Measurements from ENCODE around the gene IRF6. TPM values are rescaled to one million over a fixed set of nuclear protein-coding genes. Genes with fewer than 3 reads are reported as not detected.

Gene IRF6
- total and polyA plus RNA-seq, 8 donors, result 7.7 to 36.8 (median 19.7) TPM

DNA sequence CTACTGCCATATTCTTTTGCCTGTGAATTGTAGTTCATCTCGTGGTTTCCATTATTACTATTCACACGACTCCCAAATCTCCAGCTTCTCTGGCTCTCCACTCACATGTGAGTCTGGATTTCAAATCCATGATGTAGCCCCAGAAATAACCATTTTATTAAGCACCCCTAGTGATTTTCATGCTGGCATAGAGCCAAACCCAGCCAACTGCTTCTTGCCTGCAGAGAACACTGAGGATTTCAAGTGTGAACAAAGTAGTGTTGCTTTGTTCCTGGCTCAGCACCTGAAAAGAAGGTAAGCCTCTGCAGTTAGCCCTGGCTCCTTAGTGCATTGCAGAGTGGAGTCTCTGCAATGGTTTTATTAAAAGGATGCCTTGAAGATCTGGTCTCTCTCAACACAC, 47.7 kb upstream of the IRF6 start:
- H3K27me3 ChIP-seq, result no peaks in the 10 kb centered on the region
- H3K4me1 ChIP-seq, result no peaks in the 10 kb centered on the region
- DNase-seq, result no peak
- ATAC-seq, result no peak
- 92 to 96% methylated on average over 2 of the region's 2 CpGs for WGBS, 2 donors
- no peak overlapping the region for H3K27ac ChIP-seq
- TF ChIP-seq, protein P1, sequence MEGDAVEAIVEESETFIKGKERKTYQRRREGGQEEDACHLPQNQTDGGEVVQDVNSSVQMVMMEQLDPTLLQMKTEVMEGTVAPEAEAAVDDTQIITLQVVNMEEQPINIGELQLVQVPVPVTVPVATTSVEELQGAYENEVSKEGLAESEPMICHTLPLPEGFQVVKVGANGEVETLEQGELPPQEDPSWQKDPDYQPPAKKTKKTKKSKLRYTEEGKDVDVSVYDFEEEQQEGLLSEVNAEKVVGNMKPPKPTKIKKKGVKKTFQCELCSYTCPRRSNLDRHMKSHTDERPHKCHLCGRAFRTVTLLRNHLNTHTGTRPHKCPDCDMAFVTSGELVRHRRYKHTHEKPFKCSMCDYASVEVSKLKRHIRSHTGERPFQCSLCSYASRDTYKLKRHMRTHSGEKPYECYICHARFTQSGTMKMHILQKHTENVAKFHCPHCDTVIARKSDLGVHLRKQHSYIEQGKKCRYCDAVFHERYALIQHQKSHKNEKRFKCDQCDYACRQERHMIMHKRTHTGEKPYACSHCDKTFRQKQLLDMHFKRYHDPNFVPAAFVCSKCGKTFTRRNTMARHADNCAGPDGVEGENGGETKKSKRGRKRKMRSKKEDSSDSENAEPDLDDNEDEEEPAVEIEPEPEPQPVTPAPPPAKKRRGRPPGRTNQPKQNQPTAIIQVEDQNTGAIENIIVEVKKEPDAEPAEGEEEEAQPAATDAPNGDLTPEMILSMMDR (IDR thresholded peaks at IDR 0.05), result no peak
- no peaks in the 10 kb centered on the region for H3K9me3 ChIP-seq
- H3K4me3 ChIP-seq, result no peak overlapping the region
- no peak for FAIRE-seq
- peaks cover 0 to 24% (median 4%) of the 10 kb centered on the region in 3 donors for H3K36me3 ChIP-seq
- intact Hi-C loops (cut with DNase I), result no loop called here

DNA sequence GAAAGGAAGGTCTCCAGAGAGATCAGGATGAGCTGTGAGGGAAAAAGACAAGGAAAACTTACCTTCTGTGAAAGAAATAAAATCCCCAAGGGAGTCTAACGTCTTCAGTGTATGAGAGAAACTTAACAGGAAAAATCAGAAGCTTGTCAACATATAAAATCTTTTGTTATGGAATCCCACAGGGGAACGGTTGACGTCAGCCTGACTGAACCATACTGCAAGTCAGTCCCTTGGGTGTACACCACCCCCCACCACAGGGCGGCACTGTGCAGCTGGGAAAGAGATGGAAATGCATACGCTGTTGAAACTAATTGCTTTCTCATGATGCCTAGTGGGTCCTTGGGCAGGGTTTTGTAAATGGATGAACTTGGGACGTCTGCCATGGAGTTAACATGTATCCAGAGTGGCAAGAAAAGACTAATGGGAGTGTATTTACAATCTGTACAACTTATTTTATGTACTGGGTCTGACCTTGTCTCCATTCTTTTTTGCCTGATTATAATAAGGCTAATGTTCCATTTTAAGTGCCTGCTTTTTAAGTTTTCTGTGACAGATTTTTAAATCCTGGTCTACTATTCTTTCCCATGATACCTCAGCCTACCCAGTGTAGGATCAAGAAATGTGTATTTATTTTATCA, 44.5 kb upstream of the IRF6 start:
- DNase-seq, result peak in 1 of 6 donors; percentile 61
- WGBS, 2 donors, result 55 to 74% methylated on average over 6 of the region's 6 CpGs
- TF ChIP-seq, protein P1 (IDR thresholded peaks at IDR 0.05), result peak in 1 of 4 donors; percentile 16
- H3K36me3 ChIP-seq, result peaks cover 0 to 24% (median 4%) of the 10 kb centered on the region in 3 donors
- no peaks in the 10 kb centered on the region for H3K4me1 ChIP-seq
- ATAC-seq, result peak in 3 of 4 donors; percentile 62 to 67 (median 62)
- H3K27ac ChIP-seq, result no peak overlapping the region
- no peaks in the 10 kb centered on the region for H3K9me3 ChIP-seq
- no peak for FAIRE-seq
- no peaks in the 10 kb centered on the region for H3K27me3 ChIP-seq
- intact Hi-C loops (cut with DNase I), result no loop called here
- H3K4me3 ChIP-seq, result no peak overlapping the region

DNA sequence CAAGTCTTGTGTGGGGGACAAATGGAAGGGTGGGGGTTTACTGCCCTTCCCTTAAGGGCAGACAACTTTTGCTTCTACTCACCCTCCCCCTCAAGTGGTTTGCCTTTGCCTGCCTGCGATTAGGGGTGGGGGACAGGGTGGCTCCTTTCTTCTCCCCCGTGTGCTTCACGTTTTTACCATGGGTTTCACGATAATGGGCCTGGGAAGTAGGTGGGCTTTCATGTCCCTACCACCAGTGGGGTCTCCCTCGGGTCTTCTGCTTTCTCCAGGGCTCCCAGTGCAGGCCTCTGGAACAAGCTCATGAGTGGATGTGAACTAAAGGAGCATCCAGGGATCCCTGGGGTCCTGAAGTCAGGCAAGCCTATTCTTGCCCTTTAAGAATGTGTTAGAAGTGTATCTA, 43.4 kb upstream of the IRF6 start:
- FAIRE-seq, result no peak
- Histone ChIP-seq H3K27ac (no peak overlapping the region), H3K4me3 (no peak overlapping the region), H3K27me3 (no peaks in the 10 kb centered on the region), H3K36me3 (peaks cover 0 to 26% (median 4%) of the 10 kb centered on the region in 3 donors), H3K9me3 (no peaks in the 10 kb centered on the region), H3K4me1 (no peaks in the 10 kb centered on the region)
- no peak for DNase-seq
- 74 to 81% methylated on average over 5 of the region's 5 CpGs for WGBS, 2 donors
- ATAC-seq, result no peak
- TF ChIP-seq, protein P1 (IDR thresholded peaks at IDR 0.05), result no peak
- intact Hi-C loops (cut with DNase I), result no loop called here

DNA sequence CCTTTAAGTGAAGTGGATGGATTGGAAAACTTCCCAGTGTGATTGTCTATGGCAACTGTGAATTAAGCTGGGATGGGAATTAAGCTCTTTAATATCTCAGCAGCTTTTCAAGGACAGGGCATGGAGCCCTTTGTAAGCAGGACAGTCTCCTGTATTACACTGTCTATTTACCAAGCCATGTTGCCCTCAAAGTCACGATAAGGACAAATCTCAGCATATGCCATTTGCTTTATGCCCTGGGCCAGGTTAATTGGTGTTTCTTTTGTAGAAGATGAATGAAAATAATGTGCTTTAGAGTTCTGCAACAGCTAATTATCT, 39.4 kb upstream of the IRF6 start:
- no peaks in the 10 kb centered on the region for H3K9me3 ChIP-seq
- DNase-seq, result no peak
- H3K27ac ChIP-seq, result no peak overlapping the region
- peaks cover 0 to 37% (median 24%) of the 10 kb centered on the region in 3 donors for H3K36me3 ChIP-seq
- H3K4me3 ChIP-seq, result no peak overlapping the region
- WGBS, 2 donors, result 63 to 65% methylated on average over 1 of the region's 1 CpG
- no peak for FAIRE-seq
- TF ChIP-seq, protein P1 (IDR thresholded peaks at IDR 0.05), result no peak
- H3K4me1 ChIP-seq, result no peaks in the 10 kb centered on the region
- no peaks in the 10 kb centered on the region for H3K27me3 ChIP-seq
- intact Hi-C loops (cut with DNase I), result no loop called here
- peak in 1 of 4 donors; percentile 36 for ATAC-seq

DNA sequence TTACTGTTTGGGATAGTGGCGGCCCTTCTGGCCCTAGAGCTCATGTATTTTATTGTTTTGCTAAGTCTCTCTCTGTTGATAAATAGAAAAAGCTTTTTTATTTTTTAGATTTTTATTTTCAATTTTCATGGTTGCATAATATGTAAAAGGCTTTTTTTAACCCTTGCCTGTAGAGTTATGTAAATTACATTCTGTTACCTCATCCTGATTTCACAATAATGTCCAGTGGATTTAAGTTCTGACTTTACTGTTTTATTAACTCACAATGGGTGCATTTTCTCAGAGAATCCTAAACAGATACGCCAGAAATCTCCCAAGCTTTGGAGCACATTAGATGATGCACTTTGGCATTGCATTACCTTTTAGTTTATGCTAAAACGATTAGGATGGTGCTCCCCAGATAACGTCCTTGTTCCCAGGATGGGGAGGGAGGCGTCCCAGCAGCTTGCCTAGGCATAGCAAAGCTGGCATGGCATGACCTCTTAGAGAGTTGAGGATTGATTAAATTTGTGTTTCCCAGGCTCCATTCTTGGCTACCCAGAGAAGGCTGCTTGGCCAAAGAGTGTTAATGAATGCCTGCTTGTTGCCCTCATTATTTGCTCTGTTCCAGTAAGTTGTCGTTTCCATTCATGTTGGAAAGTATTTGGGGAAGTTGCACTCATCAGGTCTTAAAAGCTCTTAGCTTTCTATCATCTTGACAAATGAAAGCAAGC, 38.9 kb upstream of the IRF6 start:
- Histone ChIP-seq H3K4me3 (no peak overlapping the region), H3K27ac (no peak overlapping the region), H3K36me3 (peaks cover 0 to 42% (median 26%) of the 10 kb centered on the region in 3 donors), H3K27me3 (no peaks in the 10 kb centered on the region), H3K4me1 (no peaks in the 10 kb centered on the region), H3K9me3 (no peaks in the 10 kb centered on the region)
- WGBS, 2 donors, result 56 to 74% methylated on average over 6 of the region's 6 CpGs
- no peak for ATAC-seq
- intact Hi-C loops (cut with DNase I), result no loop called here
- TF ChIP-seq, protein P1 (IDR thresholded peaks at IDR 0.05), result no peak
- FAIRE-seq, result no peak
- DNase-seq, result no peak
